Stimulated activated CD8-positive, alpha-beta memory T cell treated with anti-CD3 and anti-CD28 coated beads, Interleukin-4, amount 100 ng/mL, for 24 hours (primary cell): ENCODE results near the gene TBX15.

Experiments used
- DNase-seq: peaks from one replicate; pipeline ENCODE4 v3.0.0-alpha.2; 2020; ENCODE audit warnings: low read depth

TBX15 gene

DNA sequence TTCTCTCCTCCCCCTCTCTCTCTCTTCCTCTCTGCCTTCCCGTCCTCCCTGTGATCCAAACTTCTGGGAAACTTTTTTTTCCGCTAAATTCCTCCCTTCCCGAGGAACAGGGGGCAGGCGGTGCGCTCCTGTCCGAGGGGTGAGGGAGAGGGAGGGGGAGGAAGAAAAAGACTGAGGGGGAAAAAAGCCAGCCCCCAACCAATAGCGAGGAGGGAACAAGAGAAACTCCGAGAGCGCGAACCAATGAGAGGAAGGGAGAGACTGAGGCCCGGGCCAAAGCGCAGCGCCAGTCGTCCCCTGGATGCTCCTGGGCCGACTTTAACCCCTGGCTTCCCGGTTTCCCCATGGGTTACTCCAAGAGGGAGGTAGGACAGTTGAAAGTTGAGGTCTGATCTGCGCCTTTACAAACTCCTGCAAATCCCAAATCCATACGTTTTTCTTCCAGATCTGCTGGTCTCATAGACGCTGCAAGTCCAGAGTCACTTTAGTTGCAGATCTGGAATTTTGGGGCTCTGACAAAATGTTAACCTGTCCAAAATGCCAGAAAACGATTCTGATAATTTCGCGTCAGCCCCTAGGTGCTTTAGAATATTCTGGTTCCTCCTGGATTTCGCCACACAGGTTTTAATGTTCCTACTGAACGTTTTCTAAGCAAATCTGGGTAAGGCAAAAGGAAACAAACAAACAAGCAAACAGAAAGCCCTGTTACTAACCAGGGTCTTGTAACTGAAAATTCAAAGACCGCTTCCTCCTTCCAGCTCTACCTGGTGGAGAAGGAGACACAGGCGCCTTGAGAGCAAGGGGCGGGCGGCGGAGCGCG is at the start of gene TBX15:
TSS of gene TBX15 (minus strand) at position 158 of the 820 bp plus-strand sequence. CDS start 548 bp downstream, outside the sequence.
- no peak for DNase-seq

DNA sequence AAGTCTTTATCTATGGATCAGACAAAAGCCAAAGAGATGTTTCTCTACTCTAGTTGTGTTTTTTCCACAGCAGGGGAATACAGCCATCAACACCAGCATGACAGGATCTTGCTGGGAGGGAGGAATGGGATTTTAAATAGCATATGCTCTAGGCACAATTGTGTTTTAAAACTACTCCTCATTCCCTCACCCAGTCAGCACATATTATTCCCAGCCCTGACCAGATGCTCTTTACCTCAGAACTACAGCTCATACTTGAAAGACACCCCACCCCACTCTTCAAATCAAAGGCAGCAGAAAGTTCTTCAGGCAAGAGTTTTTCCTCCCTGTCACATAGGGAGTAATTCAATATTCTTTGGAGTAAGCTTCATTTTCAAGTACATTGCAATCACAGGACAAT is 46.2 kb upstream of the TBX15 start:
- DNase-seq, result no peak

DNA sequence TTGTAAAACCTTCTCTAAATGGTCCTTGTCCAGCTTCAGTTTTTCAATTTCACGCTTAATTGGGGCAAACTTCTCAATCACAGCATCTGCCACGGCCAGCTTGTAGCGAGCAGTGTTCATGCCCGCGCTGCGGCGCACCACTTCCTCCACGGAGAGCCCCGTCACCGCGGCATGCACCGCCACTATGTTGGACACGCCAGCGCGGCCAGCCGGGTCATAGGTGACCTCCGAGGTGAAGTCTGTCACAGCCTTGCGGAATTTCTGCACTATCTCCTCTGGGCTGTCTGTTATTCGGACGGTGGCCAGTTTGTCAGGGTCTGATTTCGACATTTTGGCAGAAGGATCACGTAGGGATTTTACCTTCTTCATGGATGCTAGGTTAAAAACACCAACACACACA is 44.8 kb upstream of the TBX15 start:
- no peak for DNase-seq

DNA sequence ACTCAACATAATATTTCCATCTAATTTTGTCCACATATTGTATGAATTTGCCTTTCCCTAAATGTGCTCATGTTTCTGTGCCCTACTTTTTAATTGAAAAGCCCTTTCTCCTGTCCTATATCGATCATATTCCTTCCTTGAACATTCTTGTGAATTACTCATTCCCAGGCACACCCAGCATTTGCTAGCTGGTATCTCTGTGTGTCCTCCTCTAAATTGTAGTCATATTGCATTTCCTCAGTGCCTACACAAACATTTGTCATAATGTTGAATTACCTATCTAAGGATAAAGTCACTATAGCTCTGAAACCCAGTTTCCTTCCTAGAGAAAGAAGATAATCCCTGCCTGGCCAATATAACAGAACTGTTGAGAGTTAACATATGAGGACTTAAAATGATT is 39.6 kb upstream of the TBX15 start:
- no peak for DNase-seq

DNA sequence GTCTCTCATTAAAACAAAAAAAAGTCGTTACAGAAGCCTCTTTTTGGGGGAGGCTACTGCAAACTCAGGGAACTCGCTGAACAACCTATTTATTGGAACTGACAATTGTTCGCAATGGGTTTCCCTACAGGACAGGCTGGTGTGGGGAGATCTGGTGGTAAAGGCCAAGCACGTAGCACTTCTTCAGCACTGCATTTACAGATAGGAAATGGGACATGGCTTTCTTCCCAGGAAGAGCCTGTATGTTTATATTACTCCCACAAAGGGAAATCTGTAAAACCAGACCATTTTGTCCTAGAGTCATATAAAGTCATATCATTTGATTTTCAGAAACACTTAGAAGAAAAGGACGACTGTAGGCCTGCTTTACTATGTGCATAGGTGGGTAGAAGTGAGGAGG is 38.8 kb upstream of the TBX15 start:
- no peak for DNase-seq

DNA sequence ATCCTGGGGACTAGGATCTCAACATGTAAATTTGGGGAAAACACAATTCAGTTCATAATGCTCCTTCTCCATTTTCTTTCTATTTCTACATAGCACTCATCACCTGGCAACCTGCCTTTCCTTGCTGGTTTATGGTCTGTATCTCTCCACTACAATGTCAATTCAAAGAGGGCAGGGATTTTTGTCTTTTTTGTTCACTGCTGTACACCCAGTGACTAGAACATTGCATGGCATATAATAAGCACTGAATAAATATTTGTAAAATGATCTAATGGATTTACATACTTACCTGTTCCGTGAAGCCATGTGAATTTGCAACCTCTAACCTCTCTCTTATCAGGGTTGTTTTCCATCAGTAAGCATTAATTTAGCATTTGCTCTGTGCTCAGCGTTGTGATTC is 27.4 kb upstream of the TBX15 start:
- no peak for DNase-seq

DNA sequence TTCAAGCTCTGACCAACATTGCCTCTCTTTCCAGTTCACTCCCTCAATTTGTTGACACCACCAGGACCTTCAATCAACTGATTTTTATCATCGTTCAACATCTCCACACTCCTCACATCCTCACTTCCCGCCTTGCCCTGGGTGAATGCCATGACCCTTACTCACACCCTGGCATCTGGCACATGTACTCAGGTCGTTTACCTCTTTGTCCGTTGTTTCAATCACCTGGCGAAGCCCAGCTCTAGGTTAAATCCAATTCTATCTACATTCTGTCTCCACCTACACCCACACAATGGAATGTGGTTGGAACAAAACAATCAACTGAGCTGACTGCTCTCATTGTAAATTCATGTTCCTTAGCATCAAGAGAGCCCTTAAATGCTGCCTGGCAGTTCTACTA is 24.2 kb upstream of the TBX15 start:
- DNase-seq, result no peak

DNA sequence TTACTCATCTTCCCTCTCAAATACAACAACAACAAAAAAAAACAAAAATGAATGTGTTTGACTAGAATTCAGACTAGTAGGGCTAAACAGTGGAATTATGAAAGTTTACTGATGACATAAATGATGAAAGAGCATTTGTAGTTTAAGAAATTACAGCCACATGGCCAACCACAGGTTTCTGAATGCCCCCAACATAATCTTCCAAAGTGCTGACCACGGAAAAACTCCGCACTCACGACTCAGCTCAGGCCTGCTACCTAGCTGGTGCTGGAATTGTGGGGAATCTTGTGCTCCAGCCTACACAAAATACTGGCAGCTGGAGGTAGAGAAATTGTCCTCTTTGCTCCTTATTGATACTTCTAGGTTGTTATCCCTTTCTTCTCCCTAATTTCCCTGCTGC is 23.6 kb upstream of the TBX15 start:
- DNase-seq, result no peak

DNA sequence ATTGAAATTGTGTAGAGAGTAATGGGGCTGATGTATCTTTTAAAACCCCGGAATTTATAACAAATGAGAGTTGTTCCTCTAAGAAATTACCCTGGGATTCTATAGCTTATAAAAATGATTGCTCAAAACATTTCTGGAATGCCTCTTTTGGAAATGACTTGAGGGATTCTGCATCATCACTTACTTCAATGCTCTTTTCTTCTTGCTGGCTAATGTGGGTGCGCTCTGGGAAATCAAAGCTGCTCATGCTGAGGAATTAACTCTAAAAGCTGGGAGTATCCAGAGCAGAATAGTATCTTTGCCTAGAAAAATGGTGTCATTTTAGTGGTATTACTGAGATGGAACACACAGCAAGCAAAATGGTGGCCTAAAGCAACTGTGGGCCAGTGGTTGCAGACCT is 23.0 kb upstream of the TBX15 start:
- DNase-seq, result no peak

DNA sequence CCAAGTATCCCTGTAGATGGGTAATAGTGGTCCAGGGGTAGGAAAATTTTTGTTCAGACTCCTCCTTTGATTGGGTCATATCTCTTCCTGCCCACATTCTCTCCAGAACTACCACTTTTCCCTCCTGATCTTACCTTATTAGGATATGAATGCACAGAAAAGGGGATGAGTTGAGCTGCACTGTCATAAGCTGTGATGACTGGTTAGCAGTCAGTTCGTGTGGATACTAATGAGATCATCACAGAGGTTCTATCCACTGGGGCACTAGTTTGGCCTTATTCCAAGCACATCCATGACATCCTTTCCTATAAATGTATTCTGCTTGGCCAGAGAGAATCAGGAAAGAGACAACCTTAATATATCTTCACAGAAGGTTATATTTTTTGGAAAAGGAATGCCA is 22.1 kb upstream of the TBX15 start:
- no peak for DNase-seq

DNA sequence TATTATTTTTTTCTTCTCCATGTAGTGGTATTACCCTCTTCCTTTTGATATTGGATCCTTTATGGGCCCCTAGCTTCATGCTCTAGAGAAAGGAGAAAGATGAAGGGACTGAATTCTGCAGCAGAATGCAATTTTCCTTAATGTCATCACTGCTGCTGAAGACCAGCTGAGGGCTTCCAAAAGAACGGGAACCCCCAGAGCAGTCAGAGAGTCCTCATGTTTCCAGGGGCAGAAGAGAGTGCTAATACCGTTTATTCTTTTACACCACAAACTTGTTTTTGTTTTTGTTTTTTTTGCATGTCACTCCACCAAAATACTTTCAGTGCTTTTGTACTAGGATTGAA is 21.1 kb upstream of the TBX15 start:
- no peak for DNase-seq

DNA sequence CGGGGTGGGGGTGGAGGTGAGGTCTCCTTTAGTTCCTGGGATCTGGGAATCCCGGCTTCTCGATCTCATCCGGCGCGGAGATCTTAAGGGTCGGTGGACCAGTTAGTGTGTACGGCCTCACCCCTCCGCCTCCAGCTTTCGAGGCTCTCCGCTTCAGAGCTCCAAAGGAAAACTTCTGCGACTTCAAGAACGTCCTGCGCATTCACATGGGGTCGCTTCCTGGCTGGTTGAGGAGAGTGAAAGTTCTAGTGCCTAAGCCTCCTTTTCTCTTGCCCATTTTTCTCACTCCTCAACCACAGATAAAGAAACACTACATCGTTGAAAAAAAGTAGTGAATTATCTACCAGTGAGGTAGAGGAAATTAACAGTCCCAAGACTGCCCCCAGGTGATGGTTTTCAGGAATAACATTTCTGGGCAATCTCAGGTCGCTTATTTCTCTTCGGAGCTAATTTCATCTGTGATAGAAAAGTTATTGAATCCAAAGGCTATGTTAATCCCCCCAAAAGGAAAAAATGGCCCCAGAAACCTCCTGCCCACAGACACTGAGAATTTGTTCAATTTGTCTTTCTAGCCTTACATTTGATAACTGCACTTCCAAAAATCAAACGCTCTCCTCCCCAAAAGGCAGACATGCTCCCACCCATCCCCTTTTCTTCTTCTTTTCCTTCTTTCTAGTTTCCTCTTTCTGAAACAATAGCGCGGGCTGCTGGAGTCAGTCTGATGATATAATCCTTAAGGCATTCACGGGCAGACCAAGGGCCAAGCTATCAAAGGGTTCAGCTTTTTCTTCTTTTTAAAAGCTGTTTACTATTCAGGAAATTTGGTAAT is 20.6 kb upstream of the TBX15 start:
- DNase-seq, result no peak

DNA sequence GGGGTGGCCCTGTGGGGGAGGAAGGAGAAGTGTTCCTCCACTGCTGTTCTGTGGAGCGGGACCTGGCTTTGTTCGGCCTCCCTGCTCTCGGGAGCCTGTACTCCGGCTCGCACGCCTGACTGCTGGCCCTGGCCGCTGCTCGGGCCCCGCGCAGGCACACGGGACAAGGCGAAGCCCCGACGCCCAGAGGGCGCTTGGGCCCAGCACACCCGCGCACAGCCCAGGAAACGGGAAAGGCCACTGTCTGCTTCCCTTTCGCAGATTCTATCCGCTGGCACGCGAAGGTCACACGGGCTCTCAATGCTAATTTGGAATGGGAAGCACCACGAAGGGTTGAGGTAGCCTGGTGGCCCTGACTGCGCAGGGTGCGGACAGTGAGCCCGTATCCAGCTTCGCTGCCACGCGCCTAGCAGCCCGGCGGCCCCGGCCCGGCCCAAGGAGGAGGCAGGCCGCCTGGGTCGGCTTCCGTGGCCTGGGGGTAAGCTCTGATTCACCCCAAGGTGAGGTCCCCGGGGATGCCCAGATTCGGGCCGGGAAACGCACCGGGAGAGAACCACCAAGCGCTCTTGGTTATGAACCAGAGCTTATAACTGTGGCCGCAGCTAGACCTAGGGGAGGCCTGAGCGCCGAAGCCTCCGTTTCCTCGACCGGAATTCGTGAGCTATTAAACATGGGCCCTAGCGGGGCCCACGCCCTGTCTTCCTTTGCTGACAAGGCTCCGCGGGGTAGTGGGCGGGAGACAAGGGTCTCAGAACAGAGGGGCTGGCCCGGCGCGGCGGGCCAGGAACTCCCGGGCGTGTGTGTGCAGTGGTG is 19.7 kb upstream of the TBX15 start:
- DNase-seq, result no peak

DNA sequence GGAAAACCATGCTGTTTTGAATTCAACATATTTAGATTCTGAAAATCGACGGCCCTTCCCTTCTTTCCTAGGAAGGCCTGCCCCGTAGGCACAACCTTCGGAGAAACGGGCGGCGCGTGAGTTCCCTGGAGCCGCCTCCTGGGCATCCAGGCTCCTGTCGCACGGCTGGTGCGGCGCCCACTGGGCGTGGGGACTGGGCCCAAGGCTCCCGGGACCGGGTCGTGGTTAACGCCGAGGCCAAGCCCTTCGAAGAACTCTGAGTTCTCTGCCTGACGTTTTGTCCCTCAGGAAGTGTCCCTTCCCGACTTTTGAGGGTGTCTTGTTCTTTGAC is 19.2 kb upstream of the TBX15 start:
- DNase-seq, result no peak

DNA sequence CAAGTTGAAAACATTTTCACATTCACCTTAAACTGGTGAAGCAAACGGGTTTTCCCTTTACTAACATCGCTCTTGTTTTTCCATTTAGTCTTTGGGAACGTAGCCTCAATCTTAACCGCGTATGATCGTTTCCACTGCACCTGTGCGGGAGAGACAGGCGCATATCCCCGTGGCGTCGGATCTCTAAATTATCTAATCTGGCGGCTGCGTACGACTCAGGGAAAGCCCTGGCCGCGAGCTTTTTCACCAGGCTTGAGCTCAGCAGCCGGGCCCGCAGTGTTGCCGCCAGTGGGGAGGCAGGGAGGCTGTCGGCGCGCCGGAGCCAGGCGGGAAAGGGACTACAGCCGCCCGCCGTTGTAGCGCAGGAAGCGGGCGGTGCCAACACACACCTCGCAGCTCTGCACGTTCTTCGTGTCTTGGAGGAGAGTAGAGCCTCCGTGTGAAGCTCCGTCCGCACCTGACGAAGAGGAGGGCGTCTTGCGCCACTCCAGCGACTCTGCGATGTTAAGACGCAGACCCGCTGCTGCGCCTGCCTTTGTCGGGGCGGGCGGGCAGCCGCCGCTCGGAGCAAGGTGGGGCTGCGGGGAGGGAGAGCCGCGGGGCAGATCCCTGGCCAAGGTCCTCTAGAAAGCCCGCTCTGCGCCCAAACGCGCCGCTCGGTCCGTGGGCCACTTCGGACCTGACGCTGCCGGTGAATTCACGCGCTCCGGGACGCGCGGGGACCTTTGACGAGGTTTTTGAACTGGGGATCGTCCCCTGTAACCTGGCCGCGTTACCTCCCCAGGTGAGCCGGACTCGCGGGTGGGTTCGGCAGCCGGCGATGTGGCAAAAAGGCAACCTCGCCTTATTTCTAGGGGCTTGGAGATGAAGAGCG is 18.5 kb upstream of the TBX15 start:
- no peak for DNase-seq

DNA sequence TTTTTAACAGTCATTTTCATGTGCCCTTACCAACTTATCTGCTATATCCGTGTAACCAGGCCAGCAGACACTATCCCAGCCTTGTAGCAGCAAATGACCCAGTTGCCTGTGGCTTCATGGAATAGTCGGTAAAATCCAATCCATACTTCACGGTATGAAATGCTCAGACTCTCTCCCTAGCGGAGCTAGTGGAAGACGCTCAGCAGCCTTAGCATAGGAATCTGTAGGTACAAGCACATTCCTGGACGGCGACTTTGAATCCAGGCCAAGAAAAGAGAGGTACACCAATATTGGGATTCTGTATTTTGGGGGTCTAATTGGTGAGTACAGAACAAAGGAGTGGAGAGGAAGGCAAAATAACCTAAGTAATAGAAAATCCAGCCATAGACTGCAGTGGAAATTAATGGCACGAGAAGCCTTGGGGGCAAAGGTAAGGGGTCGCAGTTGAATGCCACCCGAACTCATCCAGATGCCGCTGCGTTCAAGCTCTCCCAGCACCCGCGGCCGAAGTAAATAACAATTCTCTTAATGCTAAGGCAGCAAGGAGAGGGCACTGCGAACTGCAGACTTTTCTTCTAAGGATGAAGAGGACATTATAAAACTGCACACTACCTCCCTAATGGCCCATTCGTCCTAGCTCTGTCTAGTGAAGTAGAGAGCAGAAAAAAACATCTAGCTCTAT is 17.7 kb upstream of the TBX15 start:
- DNase-seq, result no peak

DNA sequence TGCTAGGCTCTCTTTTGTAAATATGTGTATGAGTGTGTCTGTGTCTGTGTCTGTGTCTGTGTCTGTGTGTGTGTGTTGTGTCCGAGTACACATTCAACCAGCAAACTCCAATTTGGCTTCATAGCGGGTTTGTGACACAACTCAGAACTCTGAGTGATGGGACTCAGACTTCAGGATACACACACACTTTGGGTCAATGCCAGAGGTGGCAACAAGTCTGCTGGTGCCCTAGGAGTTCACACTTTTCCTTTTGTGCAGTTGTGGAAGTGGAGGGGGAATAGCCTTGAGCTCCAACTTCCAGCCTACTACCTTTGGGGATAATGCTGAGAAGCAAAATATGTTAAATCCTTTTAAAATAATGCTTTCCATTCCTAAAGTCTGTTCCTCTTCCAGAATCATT is 16.6 kb upstream of the TBX15 start:
- no peak for DNase-seq

DNA sequence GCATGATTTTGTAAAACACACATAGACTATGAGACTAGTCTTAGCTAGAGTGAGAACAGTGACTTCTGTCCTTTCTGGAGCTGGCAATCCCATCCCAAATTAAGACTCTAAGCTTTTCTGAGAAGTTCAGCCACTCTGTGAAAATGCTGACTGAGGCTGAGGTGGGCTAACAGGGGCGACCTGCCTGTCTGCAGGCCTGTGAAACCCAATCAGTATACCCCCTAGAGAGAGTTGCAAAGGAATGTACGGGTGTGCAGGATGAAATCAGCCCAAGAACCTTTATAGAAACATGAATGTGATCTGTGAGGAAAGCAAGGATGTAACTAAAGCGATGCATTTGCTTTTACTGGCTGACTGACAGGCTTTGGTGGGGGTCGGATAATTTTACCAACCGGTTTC is 16.0 kb upstream of the TBX15 start:
- no peak for DNase-seq

DNA sequence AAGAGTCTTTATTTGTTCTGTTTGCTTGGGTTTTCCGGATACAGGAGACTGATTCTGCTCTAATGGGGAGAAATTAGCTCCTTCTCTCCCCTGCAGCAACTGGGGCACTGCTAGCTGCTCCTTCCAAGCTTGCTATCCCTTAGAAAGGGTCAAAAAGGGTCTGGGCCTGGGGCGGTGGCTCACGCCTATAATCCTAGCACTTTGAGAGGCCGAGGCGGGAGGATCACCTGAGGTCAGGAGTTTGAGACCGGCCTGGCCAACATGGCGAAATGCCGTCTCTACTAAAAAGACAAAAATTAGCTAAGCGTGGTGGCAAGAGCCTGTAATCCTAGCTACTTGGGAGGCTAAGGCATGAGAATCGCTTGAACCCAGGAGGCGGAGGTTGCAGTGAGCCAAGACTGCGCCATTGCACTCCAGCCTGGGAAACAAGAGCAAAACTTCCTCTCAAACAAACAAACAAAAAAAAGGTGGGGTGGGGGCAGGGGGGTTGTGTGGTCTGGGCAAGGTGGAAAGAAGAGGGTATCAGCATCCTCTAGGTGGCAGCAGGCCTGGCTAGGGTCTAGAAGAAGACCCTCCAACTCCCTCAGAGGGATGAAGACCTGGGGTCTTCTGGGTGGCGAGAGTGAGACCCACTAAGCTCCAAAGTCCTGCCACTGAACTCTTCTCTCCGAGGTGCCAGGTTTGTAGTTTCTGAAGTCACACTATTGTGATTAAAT is 15.4 kb upstream of the TBX15 start:
- no peak for DNase-seq

DNA sequence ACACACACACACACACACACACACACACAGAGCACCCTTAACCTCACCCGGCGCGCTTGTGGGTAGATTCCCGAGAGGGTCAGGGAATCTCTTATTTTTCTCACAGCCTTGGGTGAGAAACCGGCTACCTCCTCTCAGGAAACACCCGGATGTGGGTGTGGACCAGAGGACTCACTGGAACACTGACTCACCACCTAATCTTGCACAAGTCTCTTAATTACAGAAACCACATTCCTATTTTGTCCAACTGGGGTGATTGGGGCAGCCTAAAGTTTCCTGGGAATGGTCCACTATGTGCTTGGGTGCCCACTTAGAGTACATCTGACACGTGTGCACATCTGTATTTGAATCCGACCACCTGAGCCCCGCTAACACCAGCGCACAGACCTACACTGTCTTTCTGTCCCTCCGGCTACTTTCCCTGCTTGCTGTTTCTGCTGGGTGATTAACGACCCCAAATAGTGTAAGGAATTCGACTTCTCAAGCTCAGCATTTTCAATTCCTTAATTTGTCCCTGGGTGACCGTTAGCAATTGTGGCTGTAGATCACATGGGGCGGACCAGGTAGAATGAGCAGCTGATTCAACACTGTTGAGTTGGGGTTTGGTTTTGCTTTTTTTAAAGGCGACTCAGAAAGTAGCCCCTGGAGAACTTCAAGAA is 14.0 kb upstream of the TBX15 start:
- no peak for DNase-seq
